Testis (tissue), 3 donors: ENCODE measurements around the gene CAB39. TPM values are rescaled to one million over a fixed set of nuclear protein-coding genes. Genes with fewer than 3 reads are reported as not detected.

Experiments
- DNase-seq: peaks from one replicate; pipeline ENCODE4 v3.0.0-alpha.2; 2019
- H3K27ac ChIP-seq, 2 donors: fragments of 200-600 bp; sonication (generic); one replicate each; pipeline ENCODE4 v1.5.1; 2019
- H3K27me3 ChIP-seq: fragments of 200-600 bp; sonication (generic); one replicate; pipeline ENCODE4 v1.5.1; 2019
- H3K36me3 ChIP-seq: fragments of 200-600 bp; sonication (generic); one replicate; pipeline ENCODE4 v1.5.1; 2017; ENCODE audit warnings: low read depth; ENCODE audit errors: missing control alignments
- H3K4me1 ChIP-seq: fragments of 200-600 bp; sonication (generic); one replicate; pipeline ENCODE4 v1.5.1; 2019
- H3K4me3 ChIP-seq, 2 donors: fragments of 200-600 bp; sonication (generic); one replicate each; pipeline ENCODE4 v1.5.1; 2017 to 2019
- H3K9me3 ChIP-seq: fragments of 200-600 bp; sonication (generic); one replicate; pipeline ENCODE4 v1.5.1; 2017
- POLR2A ChIP-seq: fragments of 450-650 bp; IDR thresholded peaks from one replicate; pipeline ENCODE4 v1.6.1; 2017; ENCODE audit warnings: antibody characterized with exemption, mild to moderate bottlenecking, moderate library complexity
- WGBS, 2 donors: methylation state at CpG; one replicate each; pipeline ENCODE4 v1.1.5; 2018; 5-methylcytosine and 5-hydroxymethylcytosine counted together
- intact Hi-C: fragments of 100-400 bp; cut with DNase I; formaldehyde crosslinking; loops from one replicate; pipeline ENCODE4 v1.15.1; 2023; ENCODE audit warnings: low total_unique reads
- polyA plus RNA-seq: library from polyadenylated mRNA; stranded (reverse); fragments of 350-450 nt; fragmentation: Illumina TruSeq; extraction: RNeasy Lipid Tissue Mini Kit (QIAGEN cat#74804); gene quantifications from one replicate; pipeline ENCODE4 v1.2.3, GENCODE V29; 2014; ENCODE audit warnings: low read depth, low replicate concordance; ENCODE audit not compliant: insufficient read depth
- total RNA-seq, 2 donors: library from RNA; depleted of rRNA; stranded (reverse); fragments of >200 nt; gene quantifications; one replicate each; pipeline ENCODE4 v1.2.3, GENCODE V29; 2016
- TF ChIP-seq, protein P1 (sequence below), 3 experiments: fragments of 450-650 bp in 2 of 3; fragments of 200-600 bp in 1 of 3; sonication (generic) in 1 of 3; IDR thresholded peaks; one replicate each; pipeline ENCODE4 v1.5.1; 2016 to 2019; ENCODE audit warnings: antibody characterized with exemption in 3 of 3, mild to moderate bottlenecking in 2 of 3, moderate library complexity in 1 of 3

CAB39 gene
- total and polyA plus RNA-seq, 3 donors from 2014 or later, result 76.1 to 82.2 (median 76.8) TPM

DNA sequence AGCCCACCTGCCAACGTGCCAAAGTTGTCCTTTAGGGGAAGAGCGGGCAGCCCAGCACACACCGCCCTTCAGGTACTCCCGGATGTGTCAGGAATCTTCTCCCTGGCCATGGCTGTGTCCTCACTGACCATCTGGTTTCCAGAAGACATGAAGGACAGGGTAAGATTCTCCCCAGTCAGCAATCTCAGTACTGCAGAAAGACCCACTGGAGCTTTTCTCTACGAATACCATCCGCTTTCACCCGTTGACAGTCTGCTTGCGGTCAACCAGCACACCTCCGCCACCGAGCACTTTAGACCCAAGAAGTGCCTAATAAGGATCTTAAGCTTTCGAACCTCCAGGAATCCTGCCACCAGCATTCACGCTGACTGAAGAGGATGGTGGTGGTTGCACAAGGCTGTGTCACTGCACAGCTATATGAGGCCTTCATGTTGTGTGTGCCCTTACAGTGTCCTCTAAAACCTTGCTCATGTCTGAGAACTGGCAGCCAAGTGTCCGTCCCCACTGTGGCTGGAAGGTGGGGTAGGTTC is 109.4 kb downstream of the CAB39 start:
- intact Hi-C loops, result loop anchor here (10.0 kb wide), 1 partner anchor 163 kb away; no protein-coding TSS in a partner anchor

DNA sequence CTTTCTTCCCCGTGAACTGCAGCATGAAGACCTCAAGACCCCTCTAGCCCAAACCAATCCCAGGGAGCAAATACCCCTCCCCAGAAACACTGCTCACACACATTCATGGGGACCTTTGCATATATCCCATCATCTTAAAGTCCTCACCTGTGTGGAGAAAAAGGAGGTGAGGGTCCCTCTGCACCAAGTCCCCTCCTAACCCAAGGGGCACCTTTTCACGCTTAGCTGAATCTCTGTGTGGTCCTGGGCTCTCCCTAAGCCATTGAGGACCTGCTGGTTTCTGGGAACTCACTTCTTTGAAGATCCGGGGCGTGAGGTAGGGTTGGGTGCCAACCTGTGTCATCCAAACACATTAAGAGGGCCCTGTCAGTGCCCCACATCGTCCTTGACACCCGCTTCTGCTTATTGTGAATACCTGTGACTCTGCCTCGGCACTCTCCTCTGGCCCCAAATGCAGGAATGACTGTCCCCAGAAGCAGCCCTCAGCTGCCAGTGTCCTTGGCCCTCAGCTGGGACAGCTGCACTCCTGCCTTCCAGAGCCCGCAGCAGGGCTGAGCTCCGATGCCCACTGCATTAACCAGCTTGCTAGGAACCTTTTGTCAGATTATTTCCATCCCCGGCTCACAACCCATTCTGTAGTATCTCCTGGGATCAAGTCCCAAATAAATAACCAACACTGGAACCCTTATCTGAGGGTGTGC is 110.8 kb downstream of the CAB39 start:
- Histone ChIP-seq H3K27me3 (no peaks in the 10 kb centered on the region), H3K27ac (no peak overlapping the region), H3K4me3 (no peak overlapping the region), H3K9me3 (no peaks in the 10 kb centered on the region), H3K4me1 (no peaks in the 10 kb centered on the region), H3K36me3 (no peaks in the 10 kb centered on the region)
- WGBS, 2 donors, result 73 to 75% methylated on average over 8 to 10 of the region's 10 CpGs
- no peak for DNase-seq
- intact Hi-C loops, result loop anchor here (10.0 kb wide), 1 partner anchor 161 kb away; no protein-coding TSS in a partner anchor
- TF ChIP-seq POLR2A, result no peak
- TF ChIP-seq, protein P1, sequence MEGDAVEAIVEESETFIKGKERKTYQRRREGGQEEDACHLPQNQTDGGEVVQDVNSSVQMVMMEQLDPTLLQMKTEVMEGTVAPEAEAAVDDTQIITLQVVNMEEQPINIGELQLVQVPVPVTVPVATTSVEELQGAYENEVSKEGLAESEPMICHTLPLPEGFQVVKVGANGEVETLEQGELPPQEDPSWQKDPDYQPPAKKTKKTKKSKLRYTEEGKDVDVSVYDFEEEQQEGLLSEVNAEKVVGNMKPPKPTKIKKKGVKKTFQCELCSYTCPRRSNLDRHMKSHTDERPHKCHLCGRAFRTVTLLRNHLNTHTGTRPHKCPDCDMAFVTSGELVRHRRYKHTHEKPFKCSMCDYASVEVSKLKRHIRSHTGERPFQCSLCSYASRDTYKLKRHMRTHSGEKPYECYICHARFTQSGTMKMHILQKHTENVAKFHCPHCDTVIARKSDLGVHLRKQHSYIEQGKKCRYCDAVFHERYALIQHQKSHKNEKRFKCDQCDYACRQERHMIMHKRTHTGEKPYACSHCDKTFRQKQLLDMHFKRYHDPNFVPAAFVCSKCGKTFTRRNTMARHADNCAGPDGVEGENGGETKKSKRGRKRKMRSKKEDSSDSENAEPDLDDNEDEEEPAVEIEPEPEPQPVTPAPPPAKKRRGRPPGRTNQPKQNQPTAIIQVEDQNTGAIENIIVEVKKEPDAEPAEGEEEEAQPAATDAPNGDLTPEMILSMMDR (IDR thresholded peaks at IDR 0.05), result no peak

More for the DNA sequence above, 109.4 kb downstream of the CAB39 start:
- DNase-seq, result no peak
- no peaks in the 10 kb centered on the region for H3K4me1 ChIP-seq
- 89 to 92% methylated on average over 9 to 13 of the region's 13 CpGs for WGBS, 2 donors
- TF ChIP-seq, protein P1 (IDR thresholded peaks at IDR 0.05), result no peak
- TF ChIP-seq POLR2A, result no peak
- no peak overlapping the region for H3K27ac ChIP-seq
- no peak overlapping the region for H3K4me3 ChIP-seq
- H3K27me3 ChIP-seq, result no peaks in the 10 kb centered on the region
- H3K36me3 ChIP-seq, result no peaks in the 10 kb centered on the region
- no peaks in the 10 kb centered on the region for H3K9me3 ChIP-seq

DNA sequence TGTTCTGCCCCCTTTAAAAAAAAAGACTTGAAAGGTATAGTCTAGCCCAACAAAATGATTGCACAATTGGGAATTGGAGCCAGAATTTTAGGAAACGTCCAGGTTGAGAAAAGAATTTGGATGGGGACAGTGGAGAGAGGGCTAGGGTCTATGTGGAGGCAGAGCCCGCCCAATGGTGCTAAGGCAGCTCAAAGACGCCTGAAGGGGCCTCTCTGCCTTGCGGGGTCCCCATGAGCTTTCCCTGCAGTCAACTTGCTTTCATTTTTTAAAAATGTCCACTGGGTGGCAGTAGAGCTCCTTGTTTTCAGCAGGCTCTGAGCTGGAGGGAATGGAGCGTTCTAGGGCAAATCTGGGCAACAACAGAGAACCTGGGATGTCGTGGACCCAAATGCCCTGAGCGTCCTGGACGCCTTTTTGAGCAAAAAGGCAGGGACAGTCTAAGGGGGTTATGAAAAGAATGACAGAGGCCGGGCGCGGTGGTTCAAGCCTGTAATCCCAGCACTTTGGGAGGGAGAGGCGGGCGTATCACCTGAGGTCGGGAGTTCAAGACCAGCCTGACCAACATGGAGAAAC is 111.8 kb downstream of the CAB39 start:
- TF ChIP-seq, protein P1 (IDR thresholded peaks at IDR 0.05), result peak; percentile 58 to 68 (median 58)
- no peak for TF ChIP-seq POLR2A
- WGBS, 2 donors, result 9 to 18% methylated on average over 10 to 14 of the region's 14 CpGs
- Histone ChIP-seq H3K4me1 (no peaks in the 10 kb centered on the region), H3K36me3 (no peaks in the 10 kb centered on the region), H3K4me3 (no peak overlapping the region), H3K27me3 (no peaks in the 10 kb centered on the region), H3K9me3 (no peaks in the 10 kb centered on the region), H3K27ac (no peak overlapping the region)
- DNase-seq, result peak; percentile 69
- intact Hi-C loops, result loop anchor here (10.0 kb wide), 1 partner anchor 160 kb away; no protein-coding TSS in a partner anchor

DNA sequence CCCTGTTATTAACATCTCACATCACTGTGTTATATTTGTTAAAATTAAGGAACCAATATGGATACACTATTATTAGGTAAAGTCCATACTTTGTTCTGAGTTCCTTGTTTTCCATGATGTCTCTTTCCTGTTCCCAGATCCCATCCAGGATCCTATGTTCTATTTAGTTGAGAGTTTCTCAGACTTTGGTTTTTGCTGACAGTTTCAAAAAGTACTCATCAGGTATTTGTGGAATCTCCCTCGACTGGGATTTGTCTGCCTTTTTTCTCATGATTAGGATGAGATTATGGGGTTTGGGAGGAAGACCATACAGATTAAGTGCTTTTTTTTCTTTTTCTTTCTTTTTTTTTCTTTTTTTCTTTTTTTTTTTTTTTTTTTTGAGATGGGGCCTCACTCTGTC is 112.7 kb downstream of the CAB39 start:
- WGBS, 2 donors, result 42 to 56% methylated on average over 1 of the region's 1 CpG
- Histone ChIP-seq H3K4me3 (no peak overlapping the region), H3K27ac (no peak overlapping the region), H3K9me3 (no peaks in the 10 kb centered on the region), H3K27me3 (no peaks in the 10 kb centered on the region), H3K4me1 (no peaks in the 10 kb centered on the region), H3K36me3 (no peaks in the 10 kb centered on the region)
- intact Hi-C loops, result loop anchor here (10.0 kb wide), 1 partner anchor 159 kb away; no protein-coding TSS in a partner anchor
- no peak for TF ChIP-seq POLR2A
- TF ChIP-seq, protein P1 (IDR thresholded peaks at IDR 0.05), result no peak
- no peak for DNase-seq
